Choroid plexus epithelial cell (primary cell): Measurements from ENCODE around the gene SPX.

Source experiments
- DNase-seq: peaks from one replicate; pipeline ENCODE4 v3.0.0-alpha.2; 2010; ENCODE audit warnings: low read depth
- H3K4me3 ChIP-seq: 2 replicates; pipeline ENCODE4 v1.5.1; 2011; ENCODE audit warnings: low read depth, mild to moderate bottlenecking, control low read depth, low read length, moderate library complexity
- CTCF ChIP-seq: conservative IDR thresholded peaks from 2 replicates; pipeline ENCODE4 v1.5.1; 2011; ENCODE audit warnings: low read depth, mild to moderate bottlenecking, control low read depth, inconsistent platforms, low read length, moderate library complexity

Gene SPX

DNA sequence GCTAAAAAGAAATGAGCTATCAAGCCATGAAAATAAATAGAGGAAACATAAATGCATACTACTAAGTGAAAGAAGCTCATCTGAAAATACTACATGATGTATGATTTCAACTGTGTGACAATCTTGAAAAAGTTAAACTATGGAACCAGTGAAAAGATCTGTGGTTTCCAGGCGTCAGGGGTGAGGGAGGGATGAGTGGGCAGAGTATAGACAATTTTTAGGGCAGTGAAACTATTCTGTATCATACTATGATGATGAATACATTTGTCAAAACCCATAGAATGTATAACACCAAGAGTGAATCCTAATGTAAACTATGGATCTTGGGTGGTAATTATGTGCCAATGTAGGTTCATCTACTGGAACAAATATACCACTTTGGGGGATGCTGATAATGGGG lies 21.3 kb downstream of the SPX start:
- H3K4me3 ChIP-seq = no peak overlapping the region
- DNase-seq = no peak
- no peak for TF ChIP-seq CTCF

GRCh38 chr12:21551841-21552465 lies 25.9 kb downstream of the SPX start:
- TF ChIP-seq CTCF = no peak
- no peak overlapping the region for H3K4me3 ChIP-seq
- peak; percentile 44 for DNase-seq

GRCh38 chr12:21552635-21553328 lies 26.7 kb downstream of the SPX start:
- H3K4me3 ChIP-seq = no peak overlapping the region
- no peak for TF ChIP-seq CTCF
- no peak for DNase-seq

- DNase-seq = no peak
- TF ChIP-seq CTCF = no peak
- H3K4me3 ChIP-seq = no peak overlapping the region
These were observed 27.2 kb downstream of the SPX start for GRCh38 chr12:21553329-21553675.

GRCh38 chr12:21558100-21558679 lies 32.1 kb downstream of the SPX start:
- DNase-seq = no peak
- H3K4me3 ChIP-seq = no peak overlapping the region
- no peak for TF ChIP-seq CTCF

- peak; percentile 94 for DNase-seq
These were observed 33.9 kb downstream of the SPX start for GRCh38 chr12:21559855-21560569.

More at GRCh38 chr12:21559855-21560569, 33.9 kb downstream of the SPX start:
- no peak overlapping the region for H3K4me3 ChIP-seq
- TF ChIP-seq CTCF = no peak
